HepG2 (cell line): ENCODE results near the gene STAT6. TPM values are rescaled to one million over a fixed set of nuclear protein-coding genes. Genes with fewer than 3 reads are reported as not detected.

ENCODE experiments used
- ATAC-seq: fragments of 200-7000 bp; cut with Tn5 transposase; 3 replicates; pipeline ENCODE4 v1.9.1; 2020; ENCODE audit warnings: mild to moderate bottlenecking, moderate library complexity
- BruUV-seq: library from RNA; stranded (reverse); fragments of 400-500 nt; replicated peaks from 2 replicates; lab custom pipeline; 2021; lab: Mats Ljungman, UMichigan
- CTCF ChIA-PET: fragments of 300-600 bp; formaldehyde crosslinking; extraction: SDS; loops from one replicate; lab custom pipeline; 2021; ENCODE audit warnings: low total read pairs, inconsistent platforms, low intra/inter-chr PET ratio; lab: Yijun Ruan, JAX
- POLR2A ChIA-PET: fragments of 350-600 bp; sonication (Branson Sonifier 250); formaldehyde crosslinking; loops from one replicate; lab custom pipeline; 2020; ENCODE audit warnings: antibody characterized with exemption, inconsistent platforms; lab: Yijun Ruan, JAX
- DNase-seq: peaks from one replicate; pipeline ENCODE4 v3.0.0-alpha.2; 2015; ENCODE audit warnings: low spot score
- FAIRE-seq: peaks from 3 replicates; lab custom pipeline; 2011; peaks lifted over from hg19 to GRCh38; lab: Jason Lieb, UNC
- H2AFZ ChIP-seq: one replicate; pipeline ENCODE4 v1.6.1; 2011; ENCODE audit warnings: low read length, inconsistent platforms
- H3K27ac ChIP-seq: fragments of 300-600 bp; 3 replicates; pipeline ENCODE4 v1.8.0; 2011; ENCODE audit warnings: mixed run types, mild to moderate bottlenecking, mixed read lengths, low read length, inconsistent platforms; ENCODE audit not compliant: insufficient read depth; ENCODE audit errors: extremely low read length
- H3K27me3 ChIP-seq, 2 experiments: fragments of 200-600 bp in 1 of 2; 2 replicates in 1 of 2; 3 replicates in 1 of 2; pipeline versions ENCODE4 v1.6.0 to v1.8.0; 2011; ENCODE audit warnings: low read length in 2 of 2, mild to moderate bottlenecking in 2 of 2, moderate library complexity in 2 of 2, inconsistent platforms in 1 of 2; ENCODE audit not compliant: insufficient read depth in 2 of 2, control insufficient read depth in 1 of 2
- H3K36me3 ChIP-seq, 2 experiments: fragments of 200-600 bp in 1 of 2; replicated peaks in 1 of 2; 2 replicates in 1 of 2; 3 replicates in 1 of 2; pipeline versions ENCODE4 v1.5.1 to v1.8.0; 2011; ENCODE audit warnings: low read length in 2 of 2, inconsistent platforms in 1 of 2; ENCODE audit not compliant: insufficient read depth in 2 of 2, control insufficient read depth in 1 of 2
- H3K4me1 ChIP-seq: 2 replicates; pipeline ENCODE4 v1.5.1; 2012; ENCODE audit warnings: low read length, inconsistent platforms; ENCODE audit not compliant: insufficient read depth
- H3K4me2 ChIP-seq: 2 replicates; pipeline ENCODE4 v1.6.0; 2011; ENCODE audit warnings: low read depth, low read length, inconsistent platforms
- H3K4me3 ChIP-seq, 3 experiments: fragments of 200-600 bp in 1 of 3; sonication (generic), shearing (Covaris generic) in 1 of 3; replicated peaks in 1 of 3; 2 replicates each; pipeline ENCODE4 v1.5.1; 2011 to 2016; ENCODE audit warnings: low read length in 3 of 3, inconsistent platforms in 2 of 3, low read depth in 2 of 3, mild to moderate bottlenecking in 2 of 3, control low read depth in 1 of 3, mixed read lengths in 1 of 3; ENCODE audit not compliant: insufficient read depth in 1 of 3
- H3K79me2 ChIP-seq: one replicate; pipeline ENCODE4 v1.6.1; 2011; ENCODE audit warnings: low read length, inconsistent platforms; ENCODE audit not compliant: insufficient read depth
- H3K9ac ChIP-seq: 2 replicates; pipeline ENCODE4 v1.6.0; 2011; ENCODE audit warnings: mild to moderate bottlenecking, low read depth, low read length, inconsistent platforms; ENCODE audit not compliant: insufficient read depth
- H3K9me3 ChIP-seq: 2 replicates; pipeline ENCODE4 v1.5.1; 2012; ENCODE audit warnings: mild to moderate bottlenecking, low read length
- H4K20me1 ChIP-seq: 2 replicates; pipeline ENCODE4 v1.6.0; 2011; ENCODE audit warnings: inconsistent platforms, mild to moderate bottlenecking, low read length, moderate library complexity; ENCODE audit not compliant: insufficient read depth
- DR1 ChIP-seq: sonication (generic); formaldehyde crosslinking; IDR thresholded peaks from 2 replicates; pipeline ENCODE4 v1.8.0; 2021; ENCODE audit warnings: mild to moderate bottlenecking, missing genetic modification reagents, inconsistent platforms
- KMT2B ChIP-seq: IDR thresholded peaks from 2 replicates; pipeline ENCODE4 v1.6.1; 2016; ENCODE audit warnings: missing genetic modification reagents, missing compliant biosample characterization
- MEF2D ChIP-seq: sonication (generic); formaldehyde crosslinking; IDR thresholded peaks from 2 replicates; pipeline ENCODE4 v1.5.1; 2020; ENCODE audit warnings: mild to moderate bottlenecking, missing genetic modification reagents
- RBFOX2 ChIP-seq: fragments of 200-400 bp; formaldehyde crosslinking; IDR thresholded peaks from 2 replicates; pipeline ENCODE4 v1.6.1; 2017; ENCODE audit warnings: low read depth, mild to moderate bottlenecking, low read length
- TCF12 ChIP-seq, 2 experiments: fragments of 450-650 bp in 1 of 2; sonication (generic) in 1 of 2; formaldehyde crosslinking in 1 of 2; IDR thresholded peaks; 2 replicates each; pipeline versions ENCODE4 v1.6.1 to v1.8.0; 2017 to 2022; ENCODE audit warnings: antibody characterized with exemption in 1 of 2, mild to moderate bottlenecking in 1 of 2, missing genetic modification reagents in 1 of 2, moderate library complexity in 1 of 2
- ZNF292 ChIP-seq: sonication (generic); formaldehyde crosslinking; IDR thresholded peaks from 2 replicates; pipeline ENCODE4 v1.8.1; 2022; ENCODE audit warnings: mild to moderate bottlenecking, low read depth, missing genetic modification reagents, borderline replicate concordance
- ZNF776 ChIP-seq: sonication (generic); formaldehyde crosslinking; IDR thresholded peaks from 2 replicates; pipeline ENCODE4 v1.4.0; 2020; ENCODE audit warnings: mild to moderate bottlenecking, missing genetic modification reagents
- WGBS: methylation state at CpG from one replicate; pipeline ENCODE4 v1.1.6; 2017; ENCODE audit warnings: low lambda C conversion rate; 5-methylcytosine and 5-hydroxymethylcytosine counted together
- in situ Hi-C: cut with HindIII; loops from 2 replicates; pipeline ENCODE4 v1.10.0; 2017; ENCODE audit warnings: low pct_unique_long_range_greater_than_20kb; ENCODE audit not compliant: extremely low pct_ligation_motif_present
- intact Hi-C: fragments of 100-400 bp; cut with micrococcal nuclease; formaldehyde crosslinking; loops from one replicate; pipeline ENCODE4 v1.10.0; 2022; ENCODE audit not compliant: unreplicated experiment
- polyA plus RNA-seq, 8 experiments: library from polyadenylated mRNA; depleted of rRNA in 3 of 8; stranded (reverse) in 7 of 8; unstranded in 1 of 8; fragments of >200 nt; fragmentation: Illumina TruSeq in 4 of 8; extraction: Trizol in 4 of 8; gene quantifications; 2 replicates each; pipeline versions ENCODE4 v1.2.1 to v1.2.3, GENCODE V29; 2011 to 2016; ENCODE audit warnings: low read depth in 4 of 8, missing spikeins in 1 of 8, mixed read lengths in 1 of 8; ENCODE audit not compliant: insufficient read depth in 1 of 8
- total RNA-seq, 5 experiments: library from RNA; depleted of rRNA; stranded (reverse); fragments of >200 nt; fragmentation: Illumina TruSeq; extraction: Trizol; gene quantifications; 2 replicates each; pipeline ENCODE4 v1.2.3, GENCODE V29; 2016; ENCODE audit warnings: low read depth in 1 of 5
- TF ChIP-seq, protein P1 (sequence below): sonication (generic); formaldehyde crosslinking; IDR thresholded peaks from 2 replicates; pipeline ENCODE4 v1.8.1; 2022; ENCODE audit warnings: low read depth, mild to moderate bottlenecking, missing genetic modification reagents
- TF ChIP-seq, protein P2 (sequence below): sonication (generic); formaldehyde crosslinking; IDR thresholded peaks from 2 replicates; pipeline ENCODE4 v1.4.0; 2020; ENCODE audit warnings: missing genetic modification reagents
- TF ChIP-seq, protein P3 (sequence below): sonication (generic); formaldehyde crosslinking; IDR thresholded peaks from 2 replicates; pipeline ENCODE4 v1.4.0; 2020; ENCODE audit warnings: mild to moderate bottlenecking, low read depth, missing genetic modification reagents
- TF ChIP-seq, protein P4 (sequence below): sonication (generic); formaldehyde crosslinking; IDR thresholded peaks from 2 replicates; pipeline ENCODE4 v1.8.1; 2023; ENCODE audit warnings: mild to moderate bottlenecking, missing genetic modification reagents
- TF ChIP-seq, protein P5 (sequence below): sonication (generic); formaldehyde crosslinking; IDR thresholded peaks from 2 replicates; pipeline ENCODE4 v1.4.0; 2020; ENCODE audit warnings: missing genetic modification reagents, borderline replicate concordance

Gene STAT6
- total and polyA plus RNA-seq, 2 of the 13 experiments (the other 11 are each of a cell fraction or from before 2014, with no cell fraction given): 28.0 to 62.2 TPM

- TF ChIP-seq ZNF776 (CRISPR knock-in tag) (no peak), RBFOX2 (peak; percentile 55), DR1 (CRISPR knock-in tag) (0 out of 2 replicates have a peak, but pooled peaks have one; percentile 34)
- TF ChIP-seq, protein P1, sequence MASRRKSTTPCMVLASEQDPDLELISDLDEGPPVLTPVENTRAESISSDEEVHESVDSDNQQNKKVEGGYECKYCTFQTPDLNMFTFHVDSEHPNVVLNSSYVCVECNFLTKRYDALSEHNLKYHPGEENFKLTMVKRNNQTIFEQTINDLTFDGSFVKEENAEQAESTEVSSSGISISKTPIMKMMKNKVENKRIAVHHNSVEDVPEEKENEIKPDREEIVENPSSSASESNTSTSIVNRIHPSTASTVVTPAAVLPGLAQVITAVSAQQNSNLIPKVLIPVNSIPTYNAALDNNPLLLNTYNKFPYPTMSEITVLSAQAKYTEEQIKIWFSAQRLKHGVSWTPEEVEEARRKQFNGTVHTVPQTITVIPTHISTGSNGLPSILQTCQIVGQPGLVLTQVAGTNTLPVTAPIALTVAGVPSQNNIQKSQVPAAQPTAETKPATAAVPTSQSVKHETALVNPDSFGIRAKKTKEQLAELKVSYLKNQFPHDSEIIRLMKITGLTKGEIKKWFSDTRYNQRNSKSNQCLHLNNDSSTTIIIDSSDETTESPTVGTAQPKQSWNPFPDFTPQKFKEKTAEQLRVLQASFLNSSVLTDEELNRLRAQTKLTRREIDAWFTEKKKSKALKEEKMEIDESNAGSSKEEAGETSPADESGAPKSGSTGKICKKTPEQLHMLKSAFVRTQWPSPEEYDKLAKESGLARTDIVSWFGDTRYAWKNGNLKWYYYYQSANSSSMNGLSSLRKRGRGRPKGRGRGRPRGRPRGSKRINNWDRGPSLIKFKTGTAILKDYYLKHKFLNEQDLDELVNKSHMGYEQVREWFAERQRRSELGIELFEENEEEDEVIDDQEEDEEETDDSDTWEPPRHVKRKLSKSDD (CRISPR knock-in tag): no peak
Observed at GRCh38 chr12:57101892-57102695, 9.1 kb downstream of the STAT6 start (continued).

DNA sequence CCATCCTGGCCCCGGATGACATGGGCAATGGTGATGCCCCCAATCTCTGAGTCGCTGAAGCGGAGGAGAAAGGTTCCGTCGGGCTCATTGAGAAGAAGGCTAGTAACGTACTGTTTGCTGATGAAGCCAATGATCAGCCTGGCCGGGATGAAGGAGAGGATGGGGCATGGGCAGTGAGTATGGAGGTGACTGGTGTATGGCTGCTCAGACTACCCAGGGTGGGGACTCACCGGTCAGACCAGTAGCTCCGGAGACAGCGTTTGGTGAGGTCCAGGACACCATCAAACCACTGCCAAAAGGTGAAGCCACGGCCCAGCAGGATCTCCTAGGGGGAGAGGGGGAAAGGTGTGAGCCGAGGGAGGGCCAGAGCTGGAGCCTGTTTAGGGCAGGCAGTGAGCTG is 11.4 kb downstream of the STAT6 start:
- POLR2A ChIA-PET: interaction anchor here (1.6 to 13.5 kb wide), 3 partner anchors 11 to 21 kb away, joined by 6 to 309 read pairs (median 109); partner anchors contain the start of genes NAB2, NEMP1 and STAT6
- WGBS: 96% methylated on average over 12 of the region's 12 CpGs
- intact Hi-C loops: no loop called here
- no peak for FAIRE-seq
- no peaks in the 10 kb centered on the region for H4K20me1 ChIP-seq
- peaks cover 51% of the 10 kb centered on the region for H3K4me1 ChIP-seq
- BruUV-seq: no TSS peak
- no peak for ATAC-seq
- no peak overlapping the region for H3K9ac ChIP-seq
- H2AFZ ChIP-seq: no peak overlapping the region
- no peaks in the 10 kb centered on the region for H3K79me2 ChIP-seq
- H3K9me3 ChIP-seq: no peaks in the 10 kb centered on the region
- in situ Hi-C loops: no loop called here
- H3K4me2 ChIP-seq: no peak overlapping the region
- peaks cover 10 to 15% of the 10 kb centered on the region in 2 experiments; a peak in 4 of 5 replicates for H3K36me3 ChIP-seq
- no peak for DNase-seq
- CTCF ChIA-PET: no interaction called here
- no peaks in the 10 kb centered on the region for H3K27me3 ChIP-seq
- H3K27ac ChIP-seq: no peak overlapping the region
- H3K4me3 ChIP-seq: no peak overlapping the region
- no peak for TF ChIP-seq ZNF292
- TF ChIP-seq, protein P2, sequence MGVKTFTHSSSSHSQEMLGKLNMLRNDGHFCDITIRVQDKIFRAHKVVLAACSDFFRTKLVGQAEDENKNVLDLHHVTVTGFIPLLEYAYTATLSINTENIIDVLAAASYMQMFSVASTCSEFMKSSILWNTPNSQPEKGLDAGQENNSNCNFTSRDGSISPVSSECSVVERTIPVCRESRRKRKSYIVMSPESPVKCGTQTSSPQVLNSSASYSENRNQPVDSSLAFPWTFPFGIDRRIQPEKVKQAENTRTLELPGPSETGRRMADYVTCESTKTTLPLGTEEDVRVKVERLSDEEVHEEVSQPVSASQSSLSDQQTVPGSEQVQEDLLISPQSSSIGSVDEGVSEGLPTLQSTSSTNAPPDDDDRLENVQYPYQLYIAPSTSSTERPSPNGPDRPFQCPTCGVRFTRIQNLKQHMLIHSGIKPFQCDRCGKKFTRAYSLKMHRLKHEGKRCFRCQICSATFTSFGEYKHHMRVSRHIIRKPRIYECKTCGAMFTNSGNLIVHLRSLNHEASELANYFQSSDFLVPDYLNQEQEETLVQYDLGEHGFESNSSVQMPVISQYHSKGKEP (CRISPR knock-in tag): no peak
- TF ChIP-seq, protein P3, sequence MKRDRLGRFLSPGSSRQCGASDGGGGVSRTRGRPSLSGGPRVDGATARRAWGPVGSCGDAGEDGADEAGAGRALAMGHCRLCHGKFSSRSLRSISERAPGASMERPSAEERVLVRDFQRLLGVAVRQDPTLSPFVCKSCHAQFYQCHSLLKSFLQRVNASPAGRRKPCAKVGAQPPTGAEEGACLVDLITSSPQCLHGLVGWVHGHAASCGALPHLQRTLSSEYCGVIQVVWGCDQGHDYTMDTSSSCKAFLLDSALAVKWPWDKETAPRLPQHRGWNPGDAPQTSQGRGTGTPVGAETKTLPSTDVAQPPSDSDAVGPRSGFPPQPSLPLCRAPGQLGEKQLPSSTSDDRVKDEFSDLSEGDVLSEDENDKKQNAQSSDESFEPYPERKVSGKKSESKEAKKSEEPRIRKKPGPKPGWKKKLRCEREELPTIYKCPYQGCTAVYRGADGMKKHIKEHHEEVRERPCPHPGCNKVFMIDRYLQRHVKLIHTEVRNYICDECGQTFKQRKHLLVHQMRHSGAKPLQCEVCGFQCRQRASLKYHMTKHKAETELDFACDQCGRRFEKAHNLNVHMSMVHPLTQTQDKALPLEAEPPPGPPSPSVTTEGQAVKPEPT (CRISPR knock-in tag): no peak
- no peak for TF ChIP-seq MEF2D
- TF ChIP-seq KMT2B (CRISPR knock-in tag): no peak
- TF ChIP-seq TCF12 (IDR thresholded peaks at IDR 0.05): no peak
- TF ChIP-seq TCF12 (CRISPR knock-in tag; IDR thresholded peaks at IDR 0.05): no peak
- TF ChIP-seq, protein P4, sequence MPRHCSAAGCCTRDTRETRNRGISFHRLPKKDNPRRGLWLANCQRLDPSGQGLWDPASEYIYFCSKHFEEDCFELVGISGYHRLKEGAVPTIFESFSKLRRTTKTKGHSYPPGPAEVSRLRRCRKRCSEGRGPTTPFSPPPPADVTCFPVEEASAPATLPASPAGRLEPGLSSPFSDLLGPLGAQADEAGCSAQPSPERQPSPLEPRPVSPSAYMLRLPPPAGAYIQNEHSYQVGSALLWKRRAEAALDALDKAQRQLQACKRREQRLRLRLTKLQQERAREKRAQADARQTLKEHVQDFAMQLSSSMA: no peak
- TF ChIP-seq, protein P5, sequence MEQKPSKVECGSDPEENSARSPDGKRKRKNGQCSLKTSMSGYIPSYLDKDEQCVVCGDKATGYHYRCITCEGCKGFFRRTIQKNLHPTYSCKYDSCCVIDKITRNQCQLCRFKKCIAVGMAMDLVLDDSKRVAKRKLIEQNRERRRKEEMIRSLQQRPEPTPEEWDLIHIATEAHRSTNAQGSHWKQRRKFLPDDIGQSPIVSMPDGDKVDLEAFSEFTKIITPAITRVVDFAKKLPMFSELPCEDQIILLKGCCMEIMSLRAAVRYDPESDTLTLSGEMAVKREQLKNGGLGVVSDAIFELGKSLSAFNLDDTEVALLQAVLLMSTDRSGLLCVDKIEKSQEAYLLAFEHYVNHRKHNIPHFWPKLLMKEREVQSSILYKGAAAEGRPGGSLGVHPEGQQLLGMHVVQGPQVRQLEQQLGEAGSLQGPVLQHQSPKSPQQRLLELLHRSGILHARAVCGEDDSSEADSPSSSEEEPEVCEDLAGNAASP (CRISPR knock-in tag): no peak
